ENCODE data around the gene MRPS2.

GRCh38 chr9:135512904-135513303 lies 12.4 kb downstream of the MRPS2 start:
- TF ChIP-seq SIX5 (IDR thresholded peaks at IDR 0.05; ENCODE audit: borderline replicate concordance in 1 of 2, insufficient read depth in 1 of 2, low read depth in 1 of 2, low read length in 2 of 2): no peak
- TF ChIP-seq MCM3 (IDR thresholded peaks at IDR 0.05): no peak
- no peak for TF ChIP-seq SMAD4 (CRISPR knock-in tag; conservative IDR thresholded peaks at IDR 0.05)
- no peak for TF ChIP-seq PHF20 (IDR thresholded peaks at IDR 0.05; ENCODE audit: partially characterized antibody)
- TF ChIP-seq FOSL1 (tag; conservative IDR thresholded peaks at IDR 0.05): no peak
- TF ChIP-seq, protein P1, sequence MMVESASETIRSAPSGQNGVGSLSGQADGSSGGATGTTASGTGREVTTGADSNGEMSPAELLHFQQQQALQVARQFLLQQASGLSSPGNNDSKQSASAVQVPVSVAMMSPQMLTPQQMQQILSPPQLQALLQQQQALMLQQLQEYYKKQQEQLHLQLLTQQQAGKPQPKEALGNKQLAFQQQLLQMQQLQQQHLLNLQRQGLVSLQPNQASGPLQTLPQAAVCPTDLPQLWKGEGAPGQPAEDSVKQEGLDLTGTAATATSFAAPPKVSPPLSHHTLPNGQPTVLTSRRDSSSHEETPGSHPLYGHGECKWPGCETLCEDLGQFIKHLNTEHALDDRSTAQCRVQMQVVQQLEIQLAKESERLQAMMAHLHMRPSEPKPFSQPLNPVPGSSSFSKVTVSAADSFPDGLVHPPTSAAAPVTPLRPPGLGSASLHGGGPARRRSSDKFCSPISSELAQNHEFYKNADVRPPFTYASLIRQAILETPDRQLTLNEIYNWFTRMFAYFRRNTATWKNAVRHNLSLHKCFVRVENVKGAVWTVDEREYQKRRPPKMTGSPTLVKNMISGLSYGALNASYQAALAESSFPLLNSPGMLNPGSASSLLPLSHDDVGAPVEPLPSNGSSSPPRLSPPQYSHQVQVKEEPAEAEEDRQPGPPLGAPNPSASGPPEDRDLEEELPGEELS (CRISPR knock-in tag; IDR thresholded peaks at IDR 0.05; ENCODE audit: borderline replicate concordance): no peak
- TF ChIP-seq, protein P2, sequence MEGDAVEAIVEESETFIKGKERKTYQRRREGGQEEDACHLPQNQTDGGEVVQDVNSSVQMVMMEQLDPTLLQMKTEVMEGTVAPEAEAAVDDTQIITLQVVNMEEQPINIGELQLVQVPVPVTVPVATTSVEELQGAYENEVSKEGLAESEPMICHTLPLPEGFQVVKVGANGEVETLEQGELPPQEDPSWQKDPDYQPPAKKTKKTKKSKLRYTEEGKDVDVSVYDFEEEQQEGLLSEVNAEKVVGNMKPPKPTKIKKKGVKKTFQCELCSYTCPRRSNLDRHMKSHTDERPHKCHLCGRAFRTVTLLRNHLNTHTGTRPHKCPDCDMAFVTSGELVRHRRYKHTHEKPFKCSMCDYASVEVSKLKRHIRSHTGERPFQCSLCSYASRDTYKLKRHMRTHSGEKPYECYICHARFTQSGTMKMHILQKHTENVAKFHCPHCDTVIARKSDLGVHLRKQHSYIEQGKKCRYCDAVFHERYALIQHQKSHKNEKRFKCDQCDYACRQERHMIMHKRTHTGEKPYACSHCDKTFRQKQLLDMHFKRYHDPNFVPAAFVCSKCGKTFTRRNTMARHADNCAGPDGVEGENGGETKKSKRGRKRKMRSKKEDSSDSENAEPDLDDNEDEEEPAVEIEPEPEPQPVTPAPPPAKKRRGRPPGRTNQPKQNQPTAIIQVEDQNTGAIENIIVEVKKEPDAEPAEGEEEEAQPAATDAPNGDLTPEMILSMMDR (IDR thresholded peaks at IDR 0.05 in 2 of 3, conservative IDR thresholded peaks at IDR 0.05 in 1 of 3; ENCODE audit: insufficient read depth in 2 of 3, low read depth in 1 of 3, low read length in 3 of 3): no peak
- TF ChIP-seq RB1 (IDR thresholded peaks at IDR 0.05; ENCODE audit: low read depth): no peak
- TF ChIP-seq STAG1 (CRISPR knock-in tag; IDR thresholded peaks at IDR 0.05; ENCODE audit: borderline replicate concordance): no peak
